ENCODE results near the gene CTF1. TPM values are rescaled to one million over a fixed set of nuclear protein-coding genes. Genes with fewer than 3 reads are reported as not detected.

The CTF1 gene
- total RNA-seq, 1 donor from 2014 or later, result 0.21 TPM

DNA sequence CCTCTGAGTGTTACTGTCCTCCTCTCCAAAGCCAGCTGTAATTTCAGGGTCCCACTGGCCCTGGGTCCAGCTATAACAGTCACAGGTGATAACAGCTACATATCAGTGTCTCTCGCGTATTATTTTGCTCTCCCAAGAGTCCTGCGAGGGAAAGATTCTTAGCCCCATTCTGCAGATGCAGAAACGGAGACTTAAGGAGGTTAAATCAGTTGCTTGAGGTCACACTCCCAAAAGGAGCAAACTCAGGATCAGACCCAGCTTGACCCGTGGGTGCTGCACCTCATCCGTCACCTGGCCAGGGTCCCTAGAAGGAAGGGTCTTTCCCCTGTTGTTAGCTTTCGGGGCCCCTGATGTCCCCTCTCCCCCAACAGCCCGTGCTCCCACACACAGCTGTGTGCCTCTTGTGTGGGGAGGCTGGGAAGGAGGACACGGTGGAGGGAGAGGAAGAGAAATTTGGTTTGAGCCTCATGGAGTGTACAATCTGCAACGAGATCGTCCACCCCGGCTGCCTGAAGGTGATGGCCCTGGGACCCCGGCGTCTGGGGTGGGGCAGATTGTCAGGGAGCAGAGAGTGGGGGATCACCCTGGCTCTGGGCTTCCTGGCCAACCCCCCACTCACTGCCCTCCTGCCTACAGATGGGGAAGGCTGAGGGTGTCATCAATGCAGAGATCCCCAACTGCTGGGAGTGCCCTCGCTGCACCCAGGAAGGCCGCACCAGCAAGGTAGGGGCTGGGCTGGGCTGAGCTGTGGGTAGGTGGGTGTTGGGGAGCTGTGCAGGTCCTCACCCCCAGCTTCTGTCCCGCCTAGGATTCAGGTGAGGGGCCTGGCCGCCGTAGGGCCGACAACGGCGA, 30.7 kb downstream of the CTF1 start:
- Histone ChIP-seq H3K4me1 (peaks cover 0 to 4% of the 10 kb centered on the region in 2 donors), H3K27me3 (no peaks in the 10 kb centered on the region), H3K4me3 (no peak overlapping the region), H3K36me3 (peaks cover 10 to 19% of the 10 kb centered on the region in 2 donors), H3K9me3 (no peaks in the 10 kb centered on the region), H3K27ac (peak overlapping the region in 1 of 2 donors; percentile 27)
- intact Hi-C loops (cut with DNase I), result no loop called here
- no peak for DNase-seq (ENCODE audit: low spot score in 2 of 2)
- TF ChIP-seq, protein P1, sequence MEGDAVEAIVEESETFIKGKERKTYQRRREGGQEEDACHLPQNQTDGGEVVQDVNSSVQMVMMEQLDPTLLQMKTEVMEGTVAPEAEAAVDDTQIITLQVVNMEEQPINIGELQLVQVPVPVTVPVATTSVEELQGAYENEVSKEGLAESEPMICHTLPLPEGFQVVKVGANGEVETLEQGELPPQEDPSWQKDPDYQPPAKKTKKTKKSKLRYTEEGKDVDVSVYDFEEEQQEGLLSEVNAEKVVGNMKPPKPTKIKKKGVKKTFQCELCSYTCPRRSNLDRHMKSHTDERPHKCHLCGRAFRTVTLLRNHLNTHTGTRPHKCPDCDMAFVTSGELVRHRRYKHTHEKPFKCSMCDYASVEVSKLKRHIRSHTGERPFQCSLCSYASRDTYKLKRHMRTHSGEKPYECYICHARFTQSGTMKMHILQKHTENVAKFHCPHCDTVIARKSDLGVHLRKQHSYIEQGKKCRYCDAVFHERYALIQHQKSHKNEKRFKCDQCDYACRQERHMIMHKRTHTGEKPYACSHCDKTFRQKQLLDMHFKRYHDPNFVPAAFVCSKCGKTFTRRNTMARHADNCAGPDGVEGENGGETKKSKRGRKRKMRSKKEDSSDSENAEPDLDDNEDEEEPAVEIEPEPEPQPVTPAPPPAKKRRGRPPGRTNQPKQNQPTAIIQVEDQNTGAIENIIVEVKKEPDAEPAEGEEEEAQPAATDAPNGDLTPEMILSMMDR (IDR thresholded peaks at IDR 0.05), result no peak

- peak overlapping the region in 1 of 2 donors; percentile 27 for H3K27ac ChIP-seq
- peaks cover 0 to 4% of the 10 kb centered on the region in 2 donors for H3K4me1 ChIP-seq
- no peaks in the 10 kb centered on the region for H3K27me3 ChIP-seq
- H3K36me3 ChIP-seq, result peaks cover 10 to 25% of the 10 kb centered on the region in 2 donors
- no peak for DNase-seq (ENCODE audit: low spot score in 2 of 2)
- TF ChIP-seq, protein P1 (IDR thresholded peaks at IDR 0.05), result no peak
- H3K9me3 ChIP-seq, result no peaks in the 10 kb centered on the region
- intact Hi-C loops (cut with DNase I), result no loop called here
- no peak overlapping the region for H3K4me3 ChIP-seq
Observed at GRCh38 chr16:30927789-30928378, 31.5 kb downstream of the CTF1 start.

GRCh38 chr16:30928390-30928789, 32.0 kb downstream of the CTF1 start:
- H3K9me3 ChIP-seq, result no peaks in the 10 kb centered on the region
- TF ChIP-seq, protein P1 (IDR thresholded peaks at IDR 0.05), result no peak
- no peak for DNase-seq (ENCODE audit: low spot score in 2 of 2)
- H3K27me3 ChIP-seq, result no peaks in the 10 kb centered on the region
- H3K4me1 ChIP-seq, result peaks cover 0 to 4% of the 10 kb centered on the region in 2 donors
- H3K4me3 ChIP-seq, result no peak overlapping the region
- no peak overlapping the region for H3K27ac ChIP-seq
- intact Hi-C loops (cut with DNase I), result no loop called here
- peaks cover 10 to 30% of the 10 kb centered on the region in 2 donors for H3K36me3 ChIP-seq

GRCh38 chr16:30929167-30929566, 32.8 kb downstream of the CTF1 start:
- Histone ChIP-seq H3K36me3 (peaks cover 10 to 30% of the 10 kb centered on the region in 2 donors), H3K27ac (no peak overlapping the region), H3K4me3 (no peak overlapping the region), H3K27me3 (no peaks in the 10 kb centered on the region), H3K4me1 (peaks cover 0 to 4% of the 10 kb centered on the region in 2 donors), H3K9me3 (no peaks in the 10 kb centered on the region)
- TF ChIP-seq, protein P1 (IDR thresholded peaks at IDR 0.05), result no peak
- intact Hi-C loops (cut with DNase I), result no loop called here
- DNase-seq (ENCODE audit: low spot score in 2 of 2), result no peak

- H3K4me1 ChIP-seq, result no peaks in the 10 kb centered on the region
- H3K4me3 ChIP-seq, result no peak overlapping the region
- H3K27me3 ChIP-seq, result no peaks in the 10 kb centered on the region
- H3K27ac ChIP-seq, result no peak overlapping the region
- no peak for DNase-seq (ENCODE audit: low spot score in 2 of 2)
- peaks cover 10 to 33% of the 10 kb centered on the region in 2 donors for H3K36me3 ChIP-seq
- TF ChIP-seq, protein P1 (IDR thresholded peaks at IDR 0.05), result no peak
- intact Hi-C loops (cut with DNase I), result no loop called here
- H3K9me3 ChIP-seq, result no peaks in the 10 kb centered on the region
Observed at GRCh38 chr16:30930160-30930571, 33.8 kb downstream of the CTF1 start.
